Measurements from ENCODE around the gene EVX2. TPM values are rescaled to one million over a fixed set of nuclear protein-coding genes. Genes with fewer than 3 reads are reported as not detected.
A peak's percentile ranks its signal among the peaks of the same experiment; 100 is the strongest.

EVX2 gene
- total RNA-seq, 1 donor from 2014 or later, result not detected

DNA sequence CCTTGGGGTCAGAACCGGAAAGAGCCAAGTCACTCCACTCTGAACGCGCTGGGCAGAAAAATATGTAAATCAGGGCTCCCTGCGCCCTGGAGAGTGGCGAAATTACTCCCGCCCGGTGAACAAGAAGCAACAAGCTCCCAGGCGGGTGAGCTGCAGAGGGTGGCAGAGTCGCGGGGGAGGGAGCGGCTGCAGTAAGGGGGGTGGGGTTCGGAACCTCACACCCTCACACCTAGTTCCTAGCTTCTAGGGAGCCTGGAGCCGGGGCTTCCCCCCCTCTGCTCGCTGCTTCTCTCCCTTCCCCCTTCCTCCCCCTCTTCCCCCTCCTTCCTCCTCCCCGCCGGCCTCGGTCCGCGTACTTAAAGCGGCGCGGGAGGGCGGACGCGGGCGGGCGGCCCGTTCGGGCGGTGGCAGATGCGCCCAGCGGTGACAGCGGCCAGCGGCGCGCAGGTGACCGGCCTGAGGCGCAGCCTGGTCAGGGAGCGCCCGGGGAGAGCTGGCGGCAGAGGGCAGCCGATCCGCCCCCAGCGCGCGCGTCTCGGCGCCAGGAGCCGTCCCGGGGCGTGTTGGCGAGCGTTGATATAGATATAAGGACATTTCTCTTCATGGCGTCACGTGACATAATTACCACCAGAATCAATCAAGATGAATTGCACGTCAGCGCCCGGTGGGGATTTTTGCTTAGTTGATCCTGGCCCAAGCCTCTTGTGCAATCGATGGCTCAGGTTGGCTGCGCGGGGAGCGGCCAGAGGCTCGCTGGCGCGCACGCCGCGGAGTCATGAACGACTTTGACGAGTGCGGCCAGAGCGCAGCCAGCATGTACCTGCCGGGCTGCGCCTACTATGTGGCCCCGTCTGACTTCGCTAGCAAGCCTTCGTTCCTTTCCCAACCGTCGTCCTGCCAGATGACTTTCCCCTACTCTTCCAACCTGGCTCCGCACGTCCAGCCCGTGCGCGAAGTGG is 23.1 kb upstream of the EVX2 start, which contains the start of gene HOXD11:
HOXD11 (plus strand) TSS at position 700 of the 959 bp plus-strand sequence; CDS start at position 776, 76 bp downstream.
- Mint-ChIP-seq H3K9me3 (ENCODE audit: unreplicated experiment) (no peaks in the 10 kb centered on the region), H3K4me3 (ENCODE audit: unreplicated experiment) (peak within 1 kb of the TSS; percentile 47), H3K27me3 (ENCODE audit: unreplicated experiment) (peaks cover 83% of the 10 kb centered on the region), H3K36me3 (ENCODE audit: unreplicated experiment) (no peaks in the 10 kb centered on the region), H3K27ac (ENCODE audit: unreplicated experiment) (no peak within 1 kb of the TSS), H3K4me1 (ENCODE audit: unreplicated experiment) (peaks cover 27% of the 10 kb centered on the region)
- TF ChIP-seq CTCF (IDR thresholded peaks at IDR 0.05), result no peak
- DNase-seq (ENCODE audit: extremely low spot score, unreplicated experiment), result no peak

- TF ChIP-seq CTCF (IDR thresholded peaks at IDR 0.05), result no peak
- H3K9me3 Mint-ChIP-seq (ENCODE audit: unreplicated experiment), result no peaks in the 10 kb centered on the region
- no peak for DNase-seq (ENCODE audit: extremely low spot score, unreplicated experiment)
- no peaks in the 10 kb centered on the region for H3K36me3 Mint-ChIP-seq (ENCODE audit: unreplicated experiment)
- H3K4me3 Mint-ChIP-seq (ENCODE audit: unreplicated experiment), result peak overlapping the region; percentile 45
- peaks cover 24% of the 10 kb centered on the region for H3K4me1 Mint-ChIP-seq (ENCODE audit: unreplicated experiment)
- peaks cover 83% of the 10 kb centered on the region for H3K27me3 Mint-ChIP-seq (ENCODE audit: unreplicated experiment)
- no peak overlapping the region for H3K27ac Mint-ChIP-seq (ENCODE audit: unreplicated experiment)
Observed at GRCh38 chr2:176105730-176106580, 22.2 kb upstream of the EVX2 start.

DNA sequence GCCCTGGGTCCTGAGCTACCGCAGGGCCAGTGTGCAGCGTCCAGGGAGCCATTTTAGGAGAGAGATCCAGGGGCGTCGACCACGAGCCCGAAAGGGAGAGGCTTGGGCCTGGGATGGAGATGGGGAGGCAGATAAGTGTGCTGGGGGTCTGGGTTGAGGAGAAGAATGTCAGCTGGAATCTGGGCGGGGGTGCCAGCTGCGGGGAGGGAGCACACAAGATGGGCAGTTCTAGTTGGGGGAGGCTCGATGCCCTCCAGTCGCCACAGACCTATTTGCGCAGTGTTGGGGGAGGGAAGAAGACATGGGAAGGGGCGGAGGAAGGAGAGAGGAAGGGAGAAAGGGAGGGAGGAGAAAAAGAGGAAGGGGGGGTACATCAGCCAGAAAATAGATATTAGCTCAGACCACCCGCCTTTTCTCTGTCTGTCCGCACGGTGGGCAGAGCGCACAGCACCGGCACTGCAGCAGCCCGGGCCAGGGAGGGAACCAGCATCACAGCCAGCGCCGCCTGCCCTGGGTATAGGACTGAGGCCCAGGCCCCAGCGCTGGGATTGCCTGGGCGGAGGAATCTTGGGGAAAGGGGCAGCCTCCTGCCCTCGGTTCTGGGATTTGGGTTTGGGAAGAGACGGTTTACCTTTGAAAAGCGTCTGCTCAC is 21.4 kb upstream of the EVX2 start:
- DNase-seq (ENCODE audit: extremely low spot score, unreplicated experiment), result no peak
- Mint-ChIP-seq H3K27ac (ENCODE audit: unreplicated experiment) (no peak overlapping the region), H3K27me3 (ENCODE audit: unreplicated experiment) (peaks cover 83% of the 10 kb centered on the region), H3K4me3 (ENCODE audit: unreplicated experiment) (no peak overlapping the region), H3K36me3 (ENCODE audit: unreplicated experiment) (no peaks in the 10 kb centered on the region), H3K9me3 (ENCODE audit: unreplicated experiment) (no peaks in the 10 kb centered on the region), H3K4me1 (ENCODE audit: unreplicated experiment) (peaks cover 24% of the 10 kb centered on the region)
- TF ChIP-seq CTCF (IDR thresholded peaks at IDR 0.05), result no peak

DNA sequence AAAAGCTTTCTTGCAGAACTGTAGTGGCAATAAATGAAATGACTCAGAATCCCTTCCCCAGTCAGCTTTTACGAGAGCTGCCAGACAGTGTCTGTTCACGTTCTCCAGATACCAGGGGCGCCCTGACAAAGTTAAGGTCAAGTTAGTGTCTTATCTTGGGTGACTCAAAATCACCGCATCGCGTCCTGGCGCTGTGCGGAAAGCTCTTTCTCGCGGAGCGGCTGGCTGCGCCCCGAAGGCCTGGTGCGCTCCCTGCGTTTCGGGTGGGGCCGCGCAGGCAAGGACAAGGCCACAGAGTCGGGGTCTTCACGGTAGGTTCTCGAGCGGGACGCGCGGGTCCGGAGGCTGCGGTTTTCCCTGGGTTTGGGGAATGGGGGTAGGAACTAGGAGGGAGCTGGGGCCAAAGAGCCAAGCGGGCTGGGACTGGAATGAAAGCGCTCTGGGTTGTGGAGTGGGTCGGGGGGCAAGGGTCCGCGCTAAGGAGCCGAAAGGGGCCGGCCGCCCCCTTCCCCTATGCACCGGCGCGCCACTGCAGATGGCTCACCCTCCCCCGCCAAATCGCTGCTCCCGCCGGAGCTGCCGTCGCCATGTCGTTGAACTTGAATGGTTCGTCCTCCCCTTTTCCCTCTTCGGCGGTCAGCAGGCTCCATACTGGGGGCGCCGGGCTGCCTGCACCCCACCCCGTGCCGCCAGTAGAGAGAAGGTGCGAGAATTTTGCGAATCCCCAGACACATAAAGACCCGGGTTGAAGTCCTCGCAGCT is 20.7 kb upstream of the EVX2 start:
- no peak for TF ChIP-seq CTCF (IDR thresholded peaks at IDR 0.05)
- Mint-ChIP-seq H3K27ac (ENCODE audit: unreplicated experiment) (no peak overlapping the region), H3K4me1 (ENCODE audit: unreplicated experiment) (peaks cover 24% of the 10 kb centered on the region), H3K27me3 (ENCODE audit: unreplicated experiment) (peaks cover 80% of the 10 kb centered on the region), H3K36me3 (ENCODE audit: unreplicated experiment) (no peaks in the 10 kb centered on the region), H3K4me3 (ENCODE audit: unreplicated experiment) (no peak overlapping the region), H3K9me3 (ENCODE audit: unreplicated experiment) (no peaks in the 10 kb centered on the region)
- DNase-seq (ENCODE audit: extremely low spot score, unreplicated experiment), result no peak

Measured in osteocyte (in vitro differentiated cells).